ENCODE measurements around the gene AP3B2.

DNA sequence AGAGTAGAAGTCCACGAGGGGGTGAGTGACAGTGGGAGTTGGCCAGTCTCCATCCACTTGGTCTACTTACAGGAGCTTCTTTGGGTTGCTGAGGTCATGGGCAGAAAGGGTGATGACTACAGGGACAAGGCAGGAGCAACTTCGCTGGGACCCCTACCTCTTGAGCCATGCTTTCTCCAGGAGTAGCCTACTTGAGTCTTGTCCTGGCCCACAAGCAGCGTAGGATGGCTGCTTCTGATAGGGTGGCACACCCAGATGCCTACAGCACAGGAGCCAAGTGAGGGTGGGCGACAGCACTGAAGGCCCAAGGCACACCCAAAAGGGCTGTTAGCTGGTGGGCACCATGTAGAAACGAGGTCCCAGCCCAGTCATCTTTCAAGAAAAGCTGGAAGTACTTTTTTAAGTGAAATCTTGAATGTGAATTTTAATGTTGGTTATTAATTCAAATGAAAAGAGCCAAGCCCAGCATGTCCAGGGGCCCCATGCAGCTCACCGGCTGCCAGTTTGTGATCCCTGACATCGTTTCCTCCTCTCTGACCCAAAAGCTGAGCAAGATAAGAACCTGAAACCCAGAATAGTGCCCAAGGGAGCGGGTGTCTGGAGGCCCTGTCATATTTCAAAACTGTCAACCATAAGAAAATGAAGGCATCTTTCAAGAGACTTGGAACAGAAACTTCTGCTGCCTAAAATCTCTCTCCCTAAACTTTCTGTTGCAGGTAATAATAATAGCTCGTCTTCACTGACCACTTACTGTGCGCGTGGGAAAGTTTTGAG is 60.3 kb downstream of the AP3B2 start:
- TF ChIP-seq, protein P1, sequence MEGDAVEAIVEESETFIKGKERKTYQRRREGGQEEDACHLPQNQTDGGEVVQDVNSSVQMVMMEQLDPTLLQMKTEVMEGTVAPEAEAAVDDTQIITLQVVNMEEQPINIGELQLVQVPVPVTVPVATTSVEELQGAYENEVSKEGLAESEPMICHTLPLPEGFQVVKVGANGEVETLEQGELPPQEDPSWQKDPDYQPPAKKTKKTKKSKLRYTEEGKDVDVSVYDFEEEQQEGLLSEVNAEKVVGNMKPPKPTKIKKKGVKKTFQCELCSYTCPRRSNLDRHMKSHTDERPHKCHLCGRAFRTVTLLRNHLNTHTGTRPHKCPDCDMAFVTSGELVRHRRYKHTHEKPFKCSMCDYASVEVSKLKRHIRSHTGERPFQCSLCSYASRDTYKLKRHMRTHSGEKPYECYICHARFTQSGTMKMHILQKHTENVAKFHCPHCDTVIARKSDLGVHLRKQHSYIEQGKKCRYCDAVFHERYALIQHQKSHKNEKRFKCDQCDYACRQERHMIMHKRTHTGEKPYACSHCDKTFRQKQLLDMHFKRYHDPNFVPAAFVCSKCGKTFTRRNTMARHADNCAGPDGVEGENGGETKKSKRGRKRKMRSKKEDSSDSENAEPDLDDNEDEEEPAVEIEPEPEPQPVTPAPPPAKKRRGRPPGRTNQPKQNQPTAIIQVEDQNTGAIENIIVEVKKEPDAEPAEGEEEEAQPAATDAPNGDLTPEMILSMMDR (IDR thresholded peaks at IDR 0.05; ENCODE audit: extremely low read depth in 1 of 2, insufficient read depth in 1 of 2, low read depth in 1 of 2, low read length in 2 of 2), result no peak
- TF ChIP-seq FOS (IDR thresholded peaks at IDR 0.05; ENCODE audit: borderline replicate concordance, insufficient read depth, low read length) (no peak), EZH2 (IDR thresholded peaks at IDR 0.05; ENCODE audit: borderline replicate concordance, low read depth, low read length, severe bottlenecking) (no peak), POLR2A (IDR thresholded peaks at IDR 0.05; ENCODE audit: low read depth, low read length) (no peak), MYC (IDR thresholded peaks at IDR 0.05; ENCODE audit: low read depth, low read length) (no peak)
- TF ChIP-seq, protein P2, sequence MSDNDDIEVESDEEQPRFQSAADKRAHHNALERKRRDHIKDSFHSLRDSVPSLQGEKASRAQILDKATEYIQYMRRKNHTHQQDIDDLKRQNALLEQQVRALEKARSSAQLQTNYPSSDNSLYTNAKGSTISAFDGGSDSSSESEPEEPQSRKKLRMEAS (IDR thresholded peaks at IDR 0.05; ENCODE audit: insufficient read depth, insufficient read length), result no peak
